H1 (cell line): ENCODE measurements around the gene DOC2A. TPM values are rescaled to one million over a fixed set of nuclear protein-coding genes. Genes with fewer than 3 reads are reported as not detected.

ENCODE experiments used
- CTCF ChIA-PET: fragments of 300-600 bp; sonication (Branson Sonifier 250); formaldehyde crosslinking; loops from one replicate; lab custom pipeline; 2021; ENCODE audit not compliant: partially characterized antibody; lab: Charles Lee
- POLR2A ChIA-PET: fragments of 300-600 bp; sonication (Branson Sonifier 250); formaldehyde crosslinking; loops from one replicate; lab custom pipeline; 2021; ENCODE audit warnings: inconsistent platforms; ENCODE audit not compliant: partially characterized antibody; lab: Charles Lee
- DNase-seq, 2 experiments: peaks; one replicate each; pipeline versions ENCODE4 v3.0.0 to v3.0.0-alpha.2; 2010 to 2022; ENCODE audit warnings: low spot score in 2 of 2, low read depth in 1 of 2, mixed read lengths in 1 of 2
- FAIRE-seq: peaks from 2 replicates; lab custom pipeline; 2011; peaks lifted over from hg19 to GRCh38; lab: Jason Lieb, UNC
- H2AFZ ChIP-seq: 2 replicates; pipeline ENCODE4 v1.8.1; 2012; ENCODE audit warnings: low read length, inconsistent platforms
- H2AK5ac ChIP-seq: 2 replicates; pipeline ENCODE4 v1.6.1; 2013; ENCODE audit warnings: low read depth, low read length
- H2BK120ac ChIP-seq: replicated peaks from 2 replicates; pipeline ENCODE3; 2013; ENCODE audit warnings: low read depth, low read length, inconsistent platforms
- H2BK12ac ChIP-seq: 2 replicates; pipeline ENCODE4 v1.6.1; 2013; ENCODE audit warnings: low read depth, low read length
- H2BK15ac ChIP-seq: 2 replicates; pipeline ENCODE4 v1.6.1; 2013; ENCODE audit warnings: low read length
- H2BK20ac ChIP-seq: 2 replicates; pipeline ENCODE4 v1.6.1; 2013; ENCODE audit warnings: low read length
- H2BK5ac ChIP-seq: 2 replicates; pipeline ENCODE4 v1.6.1; 2013; ENCODE audit warnings: low read depth, low read length
- H3K14ac ChIP-seq: 2 replicates; pipeline ENCODE4 v1.6.1; 2013; ENCODE audit warnings: inconsistent platforms; ENCODE audit not compliant: insufficient read length
- H3K18ac ChIP-seq: 2 replicates; pipeline ENCODE4 v1.6.1; 2013; ENCODE audit warnings: low read length; ENCODE audit errors: extremely low read depth
- H3K23ac ChIP-seq: 2 replicates; pipeline ENCODE4 v1.6.1; 2013; ENCODE audit warnings: inconsistent platforms; ENCODE audit not compliant: insufficient read length
- H3K23me2 ChIP-seq: 2 replicates; pipeline ENCODE4 v1.6.1; 2013; ENCODE audit warnings: low read depth, low read length
- H3K27ac ChIP-seq: 2 replicates; pipeline ENCODE4 v1.6.1; 2011; ENCODE audit warnings: low read depth, low read length, inconsistent platforms
- H3K27me3 ChIP-seq, 4 experiments: replicated peaks in 1 of 4; 1 replicate in 1 of 4; 2 replicates in 3 of 4; pipeline versions ENCODE4 v1.6.1 to v1.8.1; 2011 to 2013; ENCODE audit warnings: low read length in 3 of 4, mild to moderate bottlenecking in 3 of 4, inconsistent platforms in 2 of 4, mixed read lengths in 2 of 4, moderate library complexity in 1 of 4; ENCODE audit not compliant: control insufficient read depth in 3 of 4, insufficient read depth in 3 of 4; ENCODE audit errors: extremely low read depth in 1 of 4
- H3K36me3 ChIP-seq, 4 experiments: 2 replicates each; pipeline versions ENCODE4 v1.6.1 to v1.8.1; 2011 to 2013; ENCODE audit warnings: mild to moderate bottlenecking in 4 of 4, low read length in 3 of 4, moderate library complexity in 2 of 4, control low read depth in 1 of 4, inconsistent platforms in 1 of 4; ENCODE audit not compliant: insufficient read depth in 4 of 4, control insufficient read depth in 2 of 4
- H3K4ac ChIP-seq: replicated peaks from 2 replicates; pipeline ENCODE3; 2013; ENCODE audit warnings: low read length, low read depth, mixed read lengths, inconsistent platforms; ENCODE audit not compliant: insufficient read length
- H3K4me1 ChIP-seq, 4 experiments: replicated peaks in 1 of 4; 1 replicate in 1 of 4; 2 replicates in 3 of 4; pipeline versions ENCODE4 v1.6.1 to v1.8.1; 2011 to 2013; ENCODE audit warnings: low read length in 3 of 4, inconsistent platforms in 2 of 4, mixed read lengths in 1 of 4; ENCODE audit not compliant: insufficient read depth in 4 of 4, control insufficient read depth in 3 of 4
- H3K4me2 ChIP-seq, 2 experiments: 2 replicates each; pipeline versions ENCODE4 v1.6.1 to v1.8.1; 2011 to 2013; ENCODE audit warnings: low read depth in 2 of 2, low read length in 2 of 2, control low read depth in 1 of 2, inconsistent platforms in 1 of 2, mild to moderate bottlenecking in 1 of 2; ENCODE audit not compliant: insufficient read depth in 1 of 2
- H3K4me3 ChIP-seq, 4 experiments: fragments of 200-600, 300-600 bp in 1 of 4; sonication (generic), shearing (Covaris generic), sonication (Bioruptor Twin) in 1 of 4; 2 replicates each; pipeline versions ENCODE4 v1.5.1 to v1.8.1; 2011 to 2016; ENCODE audit warnings: low read length in 4 of 4, low read depth in 3 of 4, control low read depth in 2 of 4, inconsistent platforms in 2 of 4, mild to moderate bottlenecking in 2 of 4, mixed read lengths in 1 of 4, moderate library complexity in 1 of 4; ENCODE audit not compliant: insufficient read depth in 2 of 4; ENCODE audit errors: extremely low read depth in 1 of 4
- H3K56ac ChIP-seq: replicated peaks from 2 replicates; pipeline ENCODE3; 2013; ENCODE audit warnings: low read depth, mild to moderate bottlenecking, mixed read lengths, low read length, inconsistent platforms; ENCODE audit not compliant: insufficient read length
- H3K79me1 ChIP-seq: 2 replicates; pipeline ENCODE4 v1.6.1; 2013; ENCODE audit warnings: low read depth, low read length, control low read depth
- H3K79me2 ChIP-seq, 2 experiments: 2 replicates each; pipeline versions ENCODE4 v1.6.1 to v1.8.1; 2012 to 2013; ENCODE audit warnings: low read length in 2 of 2, mild to moderate bottlenecking in 2 of 2, inconsistent platforms in 1 of 2; ENCODE audit not compliant: insufficient read depth in 2 of 2, control insufficient read depth in 1 of 2
- H3K9ac ChIP-seq, 4 experiments: replicated peaks in 1 of 4; 1 replicate in 1 of 4; 2 replicates in 3 of 4; pipeline versions ENCODE4 v1.6.1 to v1.8.1; 2011 to 2013; ENCODE audit warnings: low read depth in 3 of 4, low read length in 3 of 4, control low read depth in 2 of 4, mild to moderate bottlenecking in 2 of 4, moderate library complexity in 2 of 4, inconsistent platforms in 1 of 4; ENCODE audit errors: extremely low read depth in 1 of 4
- H3K9me3 ChIP-seq, 2 experiments: 2 replicates each; pipeline versions ENCODE4 v1.6.1 to v1.8.1; 2012 to 2013; ENCODE audit warnings: mild to moderate bottlenecking in 2 of 2, moderate library complexity in 2 of 2, control low read depth in 1 of 2, inconsistent platforms in 1 of 2, low read depth in 1 of 2, low read length in 1 of 2, mixed read lengths in 1 of 2; ENCODE audit not compliant: insufficient read depth in 2 of 2
- H4K20me1 ChIP-seq, 2 experiments: replicated peaks in 1 of 2; 2 replicates each; pipeline versions ENCODE3 to v1.8.1; 2011 to 2013; ENCODE audit warnings: inconsistent platforms in 2 of 2, low read length in 2 of 2, mild to moderate bottlenecking in 1 of 2; ENCODE audit not compliant: insufficient read depth in 2 of 2, control insufficient read depth in 1 of 2
- H4K5ac ChIP-seq: 2 replicates; pipeline ENCODE4 v1.6.1; 2013; ENCODE audit warnings: low read length, low read depth, mixed read lengths, inconsistent platforms; ENCODE audit not compliant: insufficient read length
- H4K8ac ChIP-seq: 2 replicates; pipeline ENCODE4 v1.8.0; 2013; ENCODE audit warnings: mild to moderate bottlenecking, moderate library complexity, low read length, inconsistent platforms; ENCODE audit not compliant: insufficient read depth; ENCODE audit errors: extremely low read depth
- H4K91ac ChIP-seq: replicated peaks from 2 replicates; pipeline ENCODE3; 2013; ENCODE audit warnings: low read length, mixed read lengths, inconsistent platforms; ENCODE audit not compliant: insufficient read length
- RAD21 ChIP-seq, 2 experiments: IDR thresholded peaks in 1 of 2; conservative IDR thresholded peaks in 1 of 2; 2 replicates each; pipeline ENCODE4 v1.6.1; 2011; ENCODE audit warnings: low read depth in 2 of 2, low read length in 2 of 2, improper control_type of control experiment in 1 of 2, inconsistent platforms in 1 of 2, mild to moderate bottlenecking in 1 of 2, moderate library complexity in 1 of 2
- RNF2 ChIP-seq: fragments of 200-900, 300-1000 bp; sonication (generic); IDR thresholded peaks from 2 replicates; pipeline ENCODE4 v1.7.1; 2016; ENCODE audit warnings: borderline replicate concordance, low read depth, mild to moderate bottlenecking, antibody characterized with exemption, low read length; ENCODE audit not compliant: poor library complexity, severe bottlenecking; ENCODE audit errors: missing control alignments
- WGBS, 2 experiments: shearing (Covaris generic) in 1 of 2; methylation state at CpG; one replicate each; pipeline versions ENCODE4 v1.1.6 to v1.1.7; 2013 to 2015; ENCODE audit warnings: low lambda C conversion rate in 2 of 2, mixed read lengths in 2 of 2, inconsistent platforms in 1 of 2, low coverage in 1 of 2, missing lambda C conversion rate in 1 of 2; ENCODE audit not compliant: insufficient replicate concordance in 2 of 2, insufficient coverage in 1 of 2, insufficient read length in 1 of 2; ENCODE audit errors: extremely low coverage in 1 of 2, missing lambda C conversion rate in 1 of 2; 5-methylcytosine and 5-hydroxymethylcytosine counted together
- polyA plus RNA-seq, 7 experiments: library from polyadenylated mRNA; depleted of rRNA in 3 of 7; stranded (reverse) in 5 of 7; unstranded in 2 of 7; fragments of >200 nt in 5 of 7; fragments of 200-250 nt in 2 of 7; gene quantifications; 1 replicate in 5 of 7; 2 replicates in 1 of 7; 4 replicates in 1 of 7; pipeline versions ENCODE4 v1.2.1 to v1.2.3, GENCODE V29; 2011 to 2013; ENCODE audit warnings: missing spikeins in 2 of 7, mixed read lengths in 2 of 7
- total RNA-seq: library from RNA; stranded (reverse); fragmentation: NEBNext Ultra II Directional; extraction: Animal tissue kit (Norgen Biotek cat#: 25700); gene quantifications from 2 replicates; pipeline ENCODE4 v1.2.1, GENCODE V29; 2021

Gene DOC2A
- total and polyA plus RNA-seq, 2 of the 8 experiments (the other 6 are each of a cell fraction or from before 2014, with no cell fraction given), result 13.9 to 20.7 TPM

DNA sequence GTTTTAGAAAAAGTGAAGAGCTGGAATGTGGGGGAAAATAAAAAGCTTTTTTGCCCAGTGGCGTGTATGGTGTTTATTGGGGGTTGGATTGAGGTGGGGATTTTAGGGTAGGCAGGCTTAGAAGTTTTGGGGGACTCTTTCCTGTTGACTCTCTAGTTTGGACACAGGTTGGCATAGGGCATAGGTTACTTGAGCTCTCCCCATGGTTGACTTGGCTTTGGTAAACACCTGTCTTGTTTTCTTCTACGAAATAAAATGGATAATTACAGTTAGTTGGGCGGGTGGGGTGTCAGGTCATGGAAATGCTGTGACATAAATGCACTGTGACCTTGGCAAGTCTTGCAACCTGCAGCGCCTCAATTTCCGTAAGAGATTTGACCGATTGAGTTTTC is 37.8 kb downstream of the DOC2A start:
- ChIA-PET CTCF (interaction anchor here (0.6 to 3.7 kb wide), 10 partner anchors 12 to 251 kb away, joined by 3 to 12 read pairs (median 3); partner anchors contain the start of genes SEZ6L2, TLCD3B and TMEM219), POLR2A (interaction anchor here (0.6 to 3.4 kb wide), 18 partner anchors 8 to 1013 kb away, joined by 3 to 33 read pairs (median 4); partner anchors contain the start of genes ALDOA, HIRIP3, INO80E and PAGR1)
- Histone ChIP-seq H4K8ac (no peak overlapping the region), H3K79me2 (peaks cover 9 to 34% of the 10 kb centered on the region in 2 experiments), H3K9me3 (peaks cover 11% of the 10 kb centered on the region in 2 experiments), H2AFZ (0 out of 2 replicates have a peak overlapping the region, but pooled peaks have one; percentile 36), H3K23me2 (peaks cover 7% of the 10 kb centered on the region; the same call in 1 of the 2 replicates), H3K18ac (no peak overlapping the region), H3K56ac (no peak overlapping the region), H4K5ac (no peak overlapping the region), H2BK5ac (no peak overlapping the region), H3K27me3 (peaks cover 2 to 10% (median 9%) of the 10 kb centered on the region in 4 experiments), H4K20me1 (peaks cover 2 to 18% of the 10 kb centered on the region in 2 experiments), H2BK120ac (no peak overlapping the region), H3K14ac (no peak overlapping the region), H3K4ac (no peak overlapping the region), H3K27ac (no peak overlapping the region), H3K23ac (no peak overlapping the region), H3K36me3 (peaks cover 2 to 20% (median 9%) of the 10 kb centered on the region in 4 experiments; a peak in 6 of 8 replicates), H3K4me3 (no peak overlapping the region), H3K4me1 (peaks cover 4 to 20% (median 7%) of the 10 kb centered on the region in 4 experiments), H2BK12ac (no peak overlapping the region), H2BK15ac (no peak overlapping the region), H3K9ac (no peak overlapping the region), H3K79me1 (peaks cover 18% of the 10 kb centered on the region), H2AK5ac (no peak overlapping the region), H4K91ac (no peak overlapping the region), H3K4me2 (no peak overlapping the region), H2BK20ac (no peak overlapping the region)
- 57% methylated on average over 6 of the region's 6 CpGs; no CpG with 5 or more reads in 1 of the 2 experiments for WGBS, 2 experiments
- FAIRE-seq (no peak), DNase-seq (no peak)
- TF ChIP-seq RNF2 (peak; percentile 80), RAD21 (IDR thresholded peaks at IDR 0.05 in 1 of 2, conservative IDR thresholded peaks at IDR 0.05 in 1 of 2; ENCODE audit: low read depth in 2 of 2, low read length in 2 of 2) (no peak)
